ENCODE measurements around the gene PTPRT. TPM values are rescaled to one million over a fixed set of nuclear protein-coding genes. Genes with fewer than 3 reads are reported as not detected.

The PTPRT gene
- total and polyA plus RNA-seq, 2 of the 13 experiments (the other 11 are each of a cell fraction or from before 2014, with no cell fraction given), result under 0.01 to 0.09 TPM

- intact Hi-C loops (cut with micrococcal nuclease; ENCODE audit: unreplicated experiment), result no loop called here
- Histone ChIP-seq H3K4me2 (ENCODE audit: low read depth, low read length) (no peak overlapping the region), H3K9ac (ENCODE audit: insufficient read depth, low read depth, low read length) (no peak overlapping the region), H3K9me3 (ENCODE audit: low read length) (peaks cover 41% of the 10 kb centered on the region), H3K36me3 (replicated peaks in 1 of 2; ENCODE audit: control insufficient read depth in 1 of 2, insufficient read depth in 2 of 2, low read length in 2 of 2) (no peaks in the 10 kb centered on the region), H2AFZ (ENCODE audit: low read length) (no peak overlapping the region), H3K4me1 (ENCODE audit: insufficient read depth, low read length) (no peaks in the 10 kb centered on the region), H3K27ac (ENCODE audit: extremely low read length, insufficient read depth, low read length) (no peak overlapping the region), H3K79me2 (ENCODE audit: insufficient read depth, low read length) (no peaks in the 10 kb centered on the region), H3K27me3 (ENCODE audit: control insufficient read depth in 1 of 2, insufficient read depth in 2 of 2, low read length in 2 of 2) (no peaks in the 10 kb centered on the region), H4K20me1 (ENCODE audit: insufficient read depth, low read length) (no peaks in the 10 kb centered on the region), H3K4me3 (replicated peaks in 1 of 3; ENCODE audit: insufficient read depth in 1 of 3, low read depth in 2 of 3, low read length in 3 of 3) (no peak overlapping the region)
- no peak for FAIRE-seq
- POLR2A ChIA-PET, result no interaction called here
- BruUV-seq (replicated peaks), result no TSS peak
- DNase-seq (ENCODE audit: low spot score), result no peak
- CTCF ChIA-PET (ENCODE audit: low intra/inter-chr PET ratio, low total read pairs), result no interaction called here
- ATAC-seq, result no peak
- in situ Hi-C loops (cut with HindIII; ENCODE audit: extremely low pct_ligation_motif_present, low pct_unique_long_range_greater_than_20kb), result no loop called here
- WGBS (ENCODE audit: low lambda C conversion rate), result 9% methylated on average over 6 of the region's 6 CpGs
- no peak for TF ChIP-seq SNAI1 (CRISPR knock-in tag; IDR thresholded peaks at IDR 0.05; ENCODE audit: borderline replicate concordance)
- no peak for TF ChIP-seq TBX3 (IDR thresholded peaks at IDR 0.05; ENCODE audit: borderline replicate concordance)
- no peak for TF ChIP-seq SMARCE1 (IDR thresholded peaks at IDR 0.05; ENCODE audit: borderline replicate concordance)
- TF ChIP-seq PAWR (CRISPR knock-in tag; IDR thresholded peaks at IDR 0.05; ENCODE audit: borderline replicate concordance), result no peak
- no peak for TF ChIP-seq PRDM10 (CRISPR knock-in tag; IDR thresholded peaks at IDR 0.05; ENCODE audit: low read depth)
- TF ChIP-seq PRDM4 (CRISPR knock-in tag; IDR thresholded peaks at IDR 0.05; ENCODE audit: borderline replicate concordance), result no peak
Measured at GRCh38 chr20:42432496-42433334, 757.0 kb downstream of the PTPRT start.
